ENCODE results near the gene ALDH1B1.
"Not testable (repeated sequence)": the region's sequence is repeated elsewhere in the genome, so short reads cannot be mapped to it uniquely, and the experiment has no call there.

The ALDH1B1 gene

GRCh38 chr9:38362852-38363588 is 29.5 kb upstream of the ALDH1B1 start:
- FAIRE-seq: no peak

- FAIRE-seq: no peak
These were observed 28.9 kb upstream of the ALDH1B1 start for GRCh38 chr9:38363589-38363925.

- FAIRE-seq: no peak
These were observed 24.6 kb upstream of the ALDH1B1 start for GRCh38 chr9:38367898-38368297.

- FAIRE-seq: no peak
These were observed 23.8 kb upstream of the ALDH1B1 start for GRCh38 chr9:38368731-38369130.

GRCh38 chr9:38370176-38370575 is 22.3 kb upstream of the ALDH1B1 start:
- FAIRE-seq: no peak

- FAIRE-seq: no peak
These were observed 21.0 kb upstream of the ALDH1B1 start for GRCh38 chr9:38371495-38371894.

- no peak for FAIRE-seq
These were observed 19.5 kb upstream of the ALDH1B1 start for GRCh38 chr9:38372762-38373619.

GRCh38 chr9:38373679-38374078 is 18.8 kb upstream of the ALDH1B1 start:
- FAIRE-seq: no peak

- FAIRE-seq: no peak
These were observed 17.5 kb upstream of the ALDH1B1 start for GRCh38 chr9:38374847-38375571.

- no peak for FAIRE-seq
These were observed 16.9 kb upstream of the ALDH1B1 start for GRCh38 chr9:38375572-38375963.

GRCh38 chr9:38376021-38376670 is 16.4 kb upstream of the ALDH1B1 start:
- no peak for FAIRE-seq

- FAIRE-seq: not testable (repeated sequence)
These were observed 15.0 kb upstream of the ALDH1B1 start for GRCh38 chr9:38377336-38378083.

GRCh38 chr9:38380230-38380871 is 12.2 kb upstream of the ALDH1B1 start:
- FAIRE-seq: no peak

GRCh38 chr9:38380872-38381534 is 11.5 kb upstream of the ALDH1B1 start:
- FAIRE-seq: no peak

GRCh38 chr9:38382141-38382540 is 10.4 kb upstream of the ALDH1B1 start:
- FAIRE-seq: no peak

- FAIRE-seq: no peak
These were observed 7.3 kb upstream of the ALDH1B1 start for GRCh38 chr9:38384990-38385848.

GRCh38 chr9:38385896-38386295 is 6.6 kb upstream of the ALDH1B1 start:
- no peak for FAIRE-seq

- no peak for FAIRE-seq
These were observed 6.1 kb upstream of the ALDH1B1 start for GRCh38 chr9:38386319-38386895.

GRCh38 chr9:38387066-38387465 is 5.4 kb upstream of the ALDH1B1 start:
- no peak for FAIRE-seq

GRCh38 chr9:38387751-38388150 is 4.8 kb upstream of the ALDH1B1 start:
- FAIRE-seq: no peak
